GM21381 (cell line): ENCODE measurements around the gene LRRC53.

Source experiments
- ATAC-seq: cut with Tn5 transposase; IDR thresholded peaks from one replicate; pipeline ENCODE4 v1.9.1; 2021; ENCODE audit warnings: mild to moderate bottlenecking, moderate library complexity; ENCODE audit not compliant: unreplicated experiment

LRRC53 gene

GRCh38 chr1:74512170-74512915 lies at the start of gene LRRC53:
LRRC53 (minus strand) TSS chr1:74512611; CDS start chr1:74483349, 29,262 bp downstream.
- no peak for ATAC-seq

GRCh38 chr1:74549932-74550331 lies 37.5 kb upstream of the LRRC53 start:
- no peak for ATAC-seq

- no peak for ATAC-seq
Observed at GRCh38 chr1:74548961-74549750, 36.7 kb upstream of the LRRC53 start.

GRCh38 chr1:74545821-74546220 lies 33.4 kb upstream of the LRRC53 start:
- no peak for ATAC-seq

- no peak for ATAC-seq
Observed at GRCh38 chr1:74534241-74534640, 21.8 kb upstream of the LRRC53 start.

- no peak for ATAC-seq
Observed at GRCh38 chr1:74531796-74532195, 19.4 kb upstream of the LRRC53 start.

GRCh38 chr1:74530892-74531291 lies 18.5 kb upstream of the LRRC53 start:
- no peak for ATAC-seq

GRCh38 chr1:74528123-74528522 lies 15.7 kb upstream of the LRRC53 start:
- no peak for ATAC-seq

- ATAC-seq = no peak
Observed at GRCh38 chr1:74526708-74527107, 14.3 kb upstream of the LRRC53 start.

- no peak for ATAC-seq
Observed at GRCh38 chr1:74523873-74524480, 11.6 kb upstream of the LRRC53 start.

GRCh38 chr1:74522148-74522547 lies 9.7 kb upstream of the LRRC53 start:
- no peak for ATAC-seq

- ATAC-seq = peak; percentile 81
Observed at GRCh38 chr1:74517599-74518051, 5.2 kb upstream of the LRRC53 start.

- ATAC-seq = no peak
Observed at GRCh38 chr1:74513411-74514300, 1.2 kb upstream of the LRRC53 start.

- ATAC-seq = no peak
Observed at GRCh38 chr1:74508449-74508848, 4.0 kb downstream of the LRRC53 start.

- ATAC-seq = no peak
Observed at GRCh38 chr1:74505928-74506710, 6.3 kb downstream of the LRRC53 start.

- ATAC-seq = no peak
Observed at GRCh38 chr1:74504933-74505512, 7.4 kb downstream of the LRRC53 start.

- ATAC-seq = peak; percentile 93
Observed at GRCh38 chr1:74504125-74504932, 8.1 kb downstream of the LRRC53 start.

- no peak for ATAC-seq
Observed at GRCh38 chr1:74502858-74503257, 9.6 kb downstream of the LRRC53 start.

GRCh38 chr1:74502432-74502831 lies 10.0 kb downstream of the LRRC53 start:
- ATAC-seq = no peak
